OCI-LY1 (cell line): ENCODE measurements around the gene ADAM12.

ENCODE experiments used
- H2AFZ ChIP-seq: fragments of 200-600 bp; sonication (generic), shearing (Covaris generic); 2 replicates; pipeline ENCODE4 v1.6.0; 2014; ENCODE audit warnings: antibody characterized with exemption, mild to moderate bottlenecking, low read length
- H3F3A ChIP-seq: fragments of 200-600 bp; sonication (generic), shearing (Covaris generic); 2 replicates; pipeline ENCODE4 v1.6.0; 2014; ENCODE audit warnings: mild to moderate bottlenecking, antibody characterized with exemption, low read length, moderate library complexity; ENCODE audit not compliant: insufficient read depth
- H3K27ac ChIP-seq: fragments of 200-600 bp; sonication (generic); 2 replicates; pipeline ENCODE4 v1.5.1; 2014; ENCODE audit warnings: low read length, mixed run types, mild to moderate bottlenecking, low read depth; ENCODE audit not compliant: poor library complexity, severe bottlenecking
- H3K27me3 ChIP-seq: fragments of 200-600 bp; sonication (generic); 2 replicates; pipeline ENCODE4 v1.6.0; 2014; ENCODE audit warnings: antibody characterized with exemption, mild to moderate bottlenecking, low read length, moderate library complexity; ENCODE audit not compliant: insufficient read depth
- H3K36me3 ChIP-seq: fragments of 200-600 bp; sonication (generic); 2 replicates; pipeline ENCODE4 v1.6.1; 2014; ENCODE audit warnings: mild to moderate bottlenecking, antibody characterized with exemption, low read length, moderate library complexity, mixed read lengths; ENCODE audit not compliant: insufficient read depth
- H3K4me1 ChIP-seq: fragments of 200-600 bp; sonication (generic); 2 replicates; pipeline ENCODE4 v1.5.1; 2014; ENCODE audit warnings: mild to moderate bottlenecking, low read length, moderate library complexity; ENCODE audit not compliant: insufficient read depth, severe bottlenecking
- H3K4me2 ChIP-seq: fragments of 200-600 bp; sonication (generic), shearing (Covaris generic); 2 replicates; pipeline ENCODE4 v1.6.1; 2014; ENCODE audit warnings: low read length
- H3K4me3 ChIP-seq: fragments of 200-600 bp; sonication (generic); 2 replicates; pipeline ENCODE4 v1.5.1; 2014; ENCODE audit warnings: low read length, low read depth, mild to moderate bottlenecking, mixed read lengths; ENCODE audit not compliant: poor library complexity, severe bottlenecking
- H3K79me2 ChIP-seq: fragments of 200-600 bp; shearing (Covaris generic); 2 replicates; pipeline ENCODE4 v1.6.1; 2016; ENCODE audit warnings: mixed run types, low read length, mixed read lengths; ENCODE audit not compliant: insufficient read depth
- H3K9ac ChIP-seq: fragments of 200-600 bp; sonication (generic), shearing (Covaris generic); 2 replicates; pipeline ENCODE4 v1.6.1; 2014; ENCODE audit warnings: mild to moderate bottlenecking, low read length, mixed read lengths
- H3K9me2 ChIP-seq: fragments of 200-600 bp; sonication (generic), shearing (Covaris generic); 2 replicates; pipeline ENCODE4 v1.6.1; 2014; ENCODE audit warnings: low read depth, mild to moderate bottlenecking, low read length, mixed read lengths
- H3K9me3 ChIP-seq: fragments of 200-600 bp; shearing (Covaris generic); 2 replicates; pipeline ENCODE4 v1.6.1; 2014; ENCODE audit warnings: low read length, mixed read lengths
- H4K20me1 ChIP-seq: fragments of 200-600 bp; sonication (generic), shearing (Covaris generic); 2 replicates; pipeline ENCODE4 v1.6.0; 2016; ENCODE audit warnings: mild to moderate bottlenecking, low read length; ENCODE audit not compliant: insufficient read depth
- CTCF ChIP-seq: fragments of 200-600 bp; sonication (generic), shearing (Covaris generic); IDR thresholded peaks from 2 replicates; pipeline ENCODE4 v1.5.1; 2017; ENCODE audit warnings: mild to moderate bottlenecking, antibody characterized with exemption, low read length, moderate library complexity, mixed read lengths
- EZH2 ChIP-seq: fragments of 200-600 bp; sonication (generic), shearing (Covaris generic); IDR thresholded peaks from 2 replicates; pipeline ENCODE4 v1.8.0; 2017; ENCODE audit warnings: borderline replicate concordance, mixed run types, mild to moderate bottlenecking, antibody characterized with exemption, low read length, moderate library complexity, mixed read lengths

Gene ADAM12

GRCh38 chr10:126022841-126023240 is 365.4 kb downstream of the ADAM12 start:
- Histone ChIP-seq H3K9me3 (no peaks in the 10 kb centered on the region), H3K79me2 (no peaks in the 10 kb centered on the region), H4K20me1 (no peaks in the 10 kb centered on the region), H3K4me1 (no peaks in the 10 kb centered on the region), H3K9me2 (no peaks in the 10 kb centered on the region), H3K9ac (no peak overlapping the region), H3K4me2 (no peak overlapping the region), H3K4me3 (no peak overlapping the region), H3K36me3 (no peaks in the 10 kb centered on the region), H3F3A (no peaks in the 10 kb centered on the region), H3K27me3 (0 out of 2 replicates have a peak, but pooled peaks cover 5% of the 10 kb centered on the region), H2AFZ (no peak overlapping the region), H3K27ac (no peak overlapping the region)
- TF ChIP-seq EZH2 (no peak), CTCF (no peak)

- no peaks in the 10 kb centered on the region for H3K4me1 ChIP-seq
- H3K9me3 ChIP-seq = no peaks in the 10 kb centered on the region
- H4K20me1 ChIP-seq = no peaks in the 10 kb centered on the region
- H3K36me3 ChIP-seq = no peaks in the 10 kb centered on the region
- no peaks in the 10 kb centered on the region for H3F3A ChIP-seq
- no peak overlapping the region for H3K9ac ChIP-seq
- no peaks in the 10 kb centered on the region for H3K79me2 ChIP-seq
- H3K27ac ChIP-seq = no peak overlapping the region
- no peak overlapping the region for H3K4me3 ChIP-seq
- no peak overlapping the region for H3K4me2 ChIP-seq
- no peak overlapping the region for H2AFZ ChIP-seq
- 0 out of 2 replicates have a peak, but pooled peaks cover 5% of the 10 kb centered on the region for H3K27me3 ChIP-seq
- H3K9me2 ChIP-seq = no peaks in the 10 kb centered on the region
- TF ChIP-seq EZH2 (no peak), CTCF (no peak)
Observed at GRCh38 chr10:126021833-126022500, 366.3 kb downstream of the ADAM12 start.

- no peak overlapping the region for H3K9ac ChIP-seq
- H2AFZ ChIP-seq = no peak overlapping the region
- no peaks in the 10 kb centered on the region for H3K9me3 ChIP-seq
- H4K20me1 ChIP-seq = no peaks in the 10 kb centered on the region
- H3F3A ChIP-seq = no peaks in the 10 kb centered on the region
- no peaks in the 10 kb centered on the region for H3K79me2 ChIP-seq
- no peak overlapping the region for H3K27ac ChIP-seq
- no peak overlapping the region for H3K4me3 ChIP-seq
- no peaks in the 10 kb centered on the region for H3K4me1 ChIP-seq
- H3K4me2 ChIP-seq = no peak overlapping the region
- TF ChIP-seq EZH2 (no peak), CTCF (no peak)
- H3K36me3 ChIP-seq = no peaks in the 10 kb centered on the region
- 0 out of 2 replicates have a peak, but pooled peaks cover 5% of the 10 kb centered on the region for H3K27me3 ChIP-seq
- no peaks in the 10 kb centered on the region for H3K9me2 ChIP-seq
Observed at GRCh38 chr10:126017961-126018560, 370.2 kb downstream of the ADAM12 start.
